HG03196 (cell line): ENCODE measurements around the gene THPO.

Source experiments
- ATAC-seq: cut with Tn5 transposase; IDR thresholded peaks from one replicate; pipeline ENCODE4 v1.9.1; 2021; ENCODE audit not compliant: unreplicated experiment

THPO gene

GRCh38 chr3:184377882-184378445 is at the start of gene THPO:
Gene THPO (minus strand): TSS chr3:184378207. CDS start chr3:184376259, 1,948 bp downstream.
- ATAC-seq: no peak

- no peak for ATAC-seq
Measured at GRCh38 chr3:184426691-184427141, 48.7 kb upstream of the THPO start.

GRCh38 chr3:184423561-184423960 is 45.6 kb upstream of the THPO start:
- no peak for ATAC-seq

GRCh38 chr3:184419171-184419570 is 41.2 kb upstream of the THPO start:
- no peak for ATAC-seq

GRCh38 chr3:184417619-184418327 is 39.8 kb upstream of the THPO start:
- peak; percentile 91 for ATAC-seq

- no peak for ATAC-seq
Measured at GRCh38 chr3:184415203-184415490, 37.1 kb upstream of the THPO start.

GRCh38 chr3:184414418-184415202 is 36.6 kb upstream of the THPO start:
- ATAC-seq: no peak

GRCh38 chr3:184409946-184410500 is 32.0 kb upstream of the THPO start:
- ATAC-seq: no peak

GRCh38 chr3:184409331-184409926 is 31.4 kb upstream of the THPO start:
- ATAC-seq: no peak

GRCh38 chr3:184405075-184406030 is 27.3 kb upstream of the THPO start:
- no peak for ATAC-seq

- no peak for ATAC-seq
Measured at GRCh38 chr3:184399410-184399809, 21.4 kb upstream of the THPO start.

GRCh38 chr3:184395320-184395660 is 17.3 kb upstream of the THPO start:
- no peak for ATAC-seq

GRCh38 chr3:184391266-184391665 is 13.3 kb upstream of the THPO start:
- no peak for ATAC-seq

GRCh38 chr3:184389935-184390528 is 12.0 kb upstream of the THPO start:
- no peak for ATAC-seq

- no peak for ATAC-seq
Measured at GRCh38 chr3:184389384-184389783, 11.4 kb upstream of the THPO start.

- no peak for ATAC-seq
Measured at GRCh38 chr3:184388936-184389230, 10.9 kb upstream of the THPO start.

GRCh38 chr3:184388164-184388935 is 10.3 kb upstream of the THPO start:
- no peak for ATAC-seq

GRCh38 chr3:184387174-184387714 is 9.2 kb upstream of the THPO start:
- no peak for ATAC-seq
